RWPE2 (cell line): ENCODE results near the gene HDAC8.

Experiments used
- ATAC-seq: fragments of 200-7000 bp; cut with Tn5 transposase; 3 replicates; pipeline ENCODE4 v1.9.1; 2021; ENCODE audit warnings: low read depth
- DNase-seq: peaks from one replicate; pipeline ENCODE4 v3.0.0-alpha.2; 2020; ENCODE audit warnings: low spot score
- H3K27ac ChIP-seq: fragments of 450-650 bp; 2 replicates; pipeline ENCODE4 v1.5.1; 2017; ENCODE audit warnings: mild to moderate bottlenecking; ENCODE audit not compliant: poor library complexity, severe bottlenecking
- H3K27me3 ChIP-seq: fragments of 250-450 bp; sonication (Bioruptor Pico); 2 replicates; pipeline ENCODE4 v1.5.1; 2021; ENCODE audit warnings: mild to moderate bottlenecking, moderate library complexity; ENCODE audit not compliant: insufficient read depth, poor library complexity, severe bottlenecking
- H3K36me3 ChIP-seq: fragments of 250-450 bp; sonication (Bioruptor Pico); 2 replicates; pipeline ENCODE4 v1.5.1; 2020; ENCODE audit warnings: low read depth, mild to moderate bottlenecking, moderate library complexity
- H3K4me1 ChIP-seq: fragments of 250-450 bp; sonication (Bioruptor Pico); 2 replicates; pipeline ENCODE4 v1.5.1; 2021; ENCODE audit warnings: mild to moderate bottlenecking, moderate library complexity; ENCODE audit not compliant: insufficient read depth, poor library complexity, severe bottlenecking
- H3K4me3 ChIP-seq: fragments of 250-450 bp; sonication (Bioruptor Pico); 2 replicates; pipeline ENCODE4 v1.5.1; 2021; ENCODE audit warnings: mild to moderate bottlenecking, moderate library complexity; ENCODE audit not compliant: severe bottlenecking
- H3K9me3 ChIP-seq: fragments of 250-450 bp; sonication (Bioruptor Pico); 2 replicates; pipeline ENCODE4 v1.5.1; 2021; ENCODE audit warnings: mild to moderate bottlenecking, moderate library complexity; ENCODE audit not compliant: severe bottlenecking
- TF ChIP-seq, protein P1 (sequence below): fragments of 450-650 bp; IDR thresholded peaks from one replicate; pipeline ENCODE4 v1.5.1; 2017; ENCODE audit warnings: mild to moderate bottlenecking, moderate library complexity; ENCODE audit not compliant: poor library complexity, severe bottlenecking

HDAC8 gene

DNA sequence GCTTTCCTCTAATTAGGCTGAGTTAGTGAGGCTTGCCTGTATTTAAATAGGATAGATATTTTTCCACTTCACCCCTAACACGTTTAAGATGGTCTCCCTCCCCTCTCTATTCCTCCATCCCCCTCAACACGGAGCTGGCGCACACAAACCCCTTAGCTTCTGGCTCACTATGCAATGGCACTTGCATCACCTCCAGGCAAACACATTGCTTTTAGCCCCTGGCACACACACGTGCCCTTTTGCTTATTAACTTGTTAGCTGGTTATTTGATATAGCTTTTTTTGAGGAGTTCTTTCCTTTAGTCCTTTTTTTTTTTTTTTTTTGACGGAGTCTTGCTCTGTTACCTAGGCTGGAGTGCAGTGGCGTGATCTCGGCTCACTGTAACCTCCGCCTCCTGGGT lies 94.3 kb downstream of the HDAC8 start:
- Histone ChIP-seq H3K4me3 (no peak overlapping the region), H3K9me3 (no peaks in the 10 kb centered on the region), H3K27ac (no peak overlapping the region), H3K27me3 (no peaks in the 10 kb centered on the region), H3K36me3 (no peaks in the 10 kb centered on the region), H3K4me1 (no peaks in the 10 kb centered on the region)
- TF ChIP-seq, protein P1, sequence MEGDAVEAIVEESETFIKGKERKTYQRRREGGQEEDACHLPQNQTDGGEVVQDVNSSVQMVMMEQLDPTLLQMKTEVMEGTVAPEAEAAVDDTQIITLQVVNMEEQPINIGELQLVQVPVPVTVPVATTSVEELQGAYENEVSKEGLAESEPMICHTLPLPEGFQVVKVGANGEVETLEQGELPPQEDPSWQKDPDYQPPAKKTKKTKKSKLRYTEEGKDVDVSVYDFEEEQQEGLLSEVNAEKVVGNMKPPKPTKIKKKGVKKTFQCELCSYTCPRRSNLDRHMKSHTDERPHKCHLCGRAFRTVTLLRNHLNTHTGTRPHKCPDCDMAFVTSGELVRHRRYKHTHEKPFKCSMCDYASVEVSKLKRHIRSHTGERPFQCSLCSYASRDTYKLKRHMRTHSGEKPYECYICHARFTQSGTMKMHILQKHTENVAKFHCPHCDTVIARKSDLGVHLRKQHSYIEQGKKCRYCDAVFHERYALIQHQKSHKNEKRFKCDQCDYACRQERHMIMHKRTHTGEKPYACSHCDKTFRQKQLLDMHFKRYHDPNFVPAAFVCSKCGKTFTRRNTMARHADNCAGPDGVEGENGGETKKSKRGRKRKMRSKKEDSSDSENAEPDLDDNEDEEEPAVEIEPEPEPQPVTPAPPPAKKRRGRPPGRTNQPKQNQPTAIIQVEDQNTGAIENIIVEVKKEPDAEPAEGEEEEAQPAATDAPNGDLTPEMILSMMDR = no peak
- no peak for DNase-seq
- no peak for ATAC-seq

DNA sequence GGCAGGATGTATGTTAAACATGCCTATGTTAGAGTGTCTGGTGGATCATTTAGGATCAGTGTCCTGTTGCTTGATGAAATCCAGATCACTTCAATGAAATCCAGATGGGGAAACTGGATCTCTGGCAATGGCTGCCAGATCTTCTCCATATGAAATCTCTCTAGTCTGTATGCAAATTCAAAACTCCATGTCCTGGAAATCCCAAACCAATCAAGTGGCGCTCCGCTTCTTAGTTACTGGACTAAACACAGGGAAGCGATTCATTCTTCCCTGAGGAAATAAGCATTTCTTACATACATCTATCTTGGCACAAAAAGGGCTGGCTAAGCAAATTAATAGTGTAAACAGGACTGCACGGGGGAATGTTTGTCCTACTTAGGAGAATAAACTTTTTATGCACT lies 94.9 kb downstream of the HDAC8 start:
- Histone ChIP-seq H3K36me3 (no peaks in the 10 kb centered on the region), H3K9me3 (no peaks in the 10 kb centered on the region), H3K27ac (no peak overlapping the region), H3K27me3 (no peaks in the 10 kb centered on the region), H3K4me3 (no peak overlapping the region), H3K4me1 (no peaks in the 10 kb centered on the region)
- TF ChIP-seq, protein P1 = no peak
- no peak for ATAC-seq
- no peak for DNase-seq

DNA sequence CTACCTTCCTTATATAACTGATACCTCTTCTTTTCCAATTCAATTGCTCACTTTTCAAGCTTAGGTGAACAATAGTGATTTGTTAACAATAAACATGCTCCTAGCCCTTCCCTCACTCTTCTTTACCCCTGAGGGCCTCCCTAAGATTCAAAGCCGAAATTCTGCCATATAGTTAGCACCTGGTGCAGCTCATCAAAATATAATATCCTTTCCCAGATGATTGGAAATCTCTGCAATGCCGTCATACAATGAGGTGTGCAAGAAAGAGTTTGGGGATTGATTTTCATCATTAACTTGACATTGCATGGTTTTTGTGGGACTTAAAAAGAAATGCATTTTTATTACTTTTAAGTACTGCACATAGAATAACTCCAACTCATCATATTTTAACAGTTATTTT lies 95.3 kb downstream of the HDAC8 start:
- no peaks in the 10 kb centered on the region for H3K9me3 ChIP-seq
- no peak overlapping the region for H3K4me3 ChIP-seq
- ATAC-seq = no peak
- TF ChIP-seq, protein P1 = no peak
- H3K27ac ChIP-seq = no peak overlapping the region
- DNase-seq = no peak
- no peaks in the 10 kb centered on the region for H3K36me3 ChIP-seq
- H3K4me1 ChIP-seq = no peaks in the 10 kb centered on the region
- H3K27me3 ChIP-seq = no peaks in the 10 kb centered on the region

DNA sequence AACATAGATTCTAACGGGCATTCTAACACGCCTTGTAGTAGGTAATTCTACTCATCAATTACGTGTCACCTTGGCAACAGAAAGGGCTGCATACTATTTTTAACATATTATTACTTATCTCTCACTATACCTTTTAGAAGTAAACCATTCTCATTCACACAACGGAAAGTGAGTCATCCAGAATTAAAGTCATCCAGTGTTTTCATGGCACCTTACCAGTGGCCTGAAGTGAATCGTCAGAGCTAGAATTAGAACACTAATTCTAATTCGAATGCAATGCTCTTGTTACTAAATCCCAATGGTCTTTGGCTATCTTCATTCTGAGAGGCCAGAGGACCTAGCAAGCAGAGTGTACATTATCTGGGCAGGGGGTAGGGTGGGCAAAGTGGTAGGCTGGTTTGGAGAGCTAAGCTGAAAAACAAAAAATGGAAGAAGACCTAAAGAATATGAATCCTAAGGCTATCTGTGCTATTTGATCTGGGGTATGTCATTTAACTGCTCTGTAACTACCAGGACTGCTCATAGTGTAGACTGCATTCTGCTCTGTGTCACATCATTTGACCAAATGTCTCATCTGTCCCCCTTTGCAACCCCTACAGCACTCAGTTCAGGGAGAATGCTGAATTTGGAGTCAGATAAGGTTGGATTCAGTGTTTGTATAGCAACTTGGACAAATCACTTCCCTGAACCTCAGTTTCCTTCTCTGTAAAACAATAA lies 96.5 kb downstream of the HDAC8 start:
- H3K9me3 ChIP-seq = no peaks in the 10 kb centered on the region
- TF ChIP-seq, protein P1 = no peak
- H3K36me3 ChIP-seq = no peaks in the 10 kb centered on the region
- H3K4me1 ChIP-seq = no peaks in the 10 kb centered on the region
- H3K27me3 ChIP-seq = no peaks in the 10 kb centered on the region
- no peak overlapping the region for H3K4me3 ChIP-seq
- DNase-seq = no peak
- no peak for ATAC-seq
- H3K27ac ChIP-seq = no peak overlapping the region

DNA sequence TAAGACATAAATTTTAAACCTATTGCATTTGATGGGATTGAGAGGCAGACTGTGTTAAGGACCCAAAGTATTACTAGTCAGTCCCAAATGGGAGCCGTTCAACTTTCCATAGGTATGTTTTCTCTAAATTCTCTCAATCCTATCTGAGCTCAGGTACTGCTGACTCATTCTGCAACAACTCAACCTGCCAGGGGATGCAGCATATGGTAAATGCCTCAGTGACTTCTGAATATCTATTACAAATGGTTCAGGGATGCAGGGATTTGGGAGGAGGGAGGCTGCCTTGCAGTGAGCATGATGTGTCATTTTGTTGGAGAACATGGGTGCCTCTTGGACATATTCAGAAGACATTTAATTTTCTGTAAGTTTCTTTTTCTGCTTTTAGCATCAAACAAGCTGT lies 97.3 kb downstream of the HDAC8 start:
- Histone ChIP-seq H3K27ac (no peak overlapping the region), H3K36me3 (no peaks in the 10 kb centered on the region), H3K27me3 (no peaks in the 10 kb centered on the region), H3K4me1 (no peaks in the 10 kb centered on the region), H3K4me3 (no peak overlapping the region), H3K9me3 (no peaks in the 10 kb centered on the region)
- TF ChIP-seq, protein P1 = no peak
- ATAC-seq (no peak), DNase-seq (no peak)
